Stimulated activated CD4-positive, alpha-beta T cell treated with anti-CD3 and anti-CD28 coated beads, Interleukin-4, amount 100 ng/mL, for 24 hours (primary cell): ENCODE results near the gene IL21R.
"Not testable (repeated sequence)": the region's sequence is repeated elsewhere in the genome, so short reads cannot be mapped to it uniquely, and the experiment has no call there.

ENCODE experiments used
- DNase-seq: peaks from one replicate; pipeline ENCODE4 v3.0.0-alpha.2; 2020

Gene IL21R

DNA sequence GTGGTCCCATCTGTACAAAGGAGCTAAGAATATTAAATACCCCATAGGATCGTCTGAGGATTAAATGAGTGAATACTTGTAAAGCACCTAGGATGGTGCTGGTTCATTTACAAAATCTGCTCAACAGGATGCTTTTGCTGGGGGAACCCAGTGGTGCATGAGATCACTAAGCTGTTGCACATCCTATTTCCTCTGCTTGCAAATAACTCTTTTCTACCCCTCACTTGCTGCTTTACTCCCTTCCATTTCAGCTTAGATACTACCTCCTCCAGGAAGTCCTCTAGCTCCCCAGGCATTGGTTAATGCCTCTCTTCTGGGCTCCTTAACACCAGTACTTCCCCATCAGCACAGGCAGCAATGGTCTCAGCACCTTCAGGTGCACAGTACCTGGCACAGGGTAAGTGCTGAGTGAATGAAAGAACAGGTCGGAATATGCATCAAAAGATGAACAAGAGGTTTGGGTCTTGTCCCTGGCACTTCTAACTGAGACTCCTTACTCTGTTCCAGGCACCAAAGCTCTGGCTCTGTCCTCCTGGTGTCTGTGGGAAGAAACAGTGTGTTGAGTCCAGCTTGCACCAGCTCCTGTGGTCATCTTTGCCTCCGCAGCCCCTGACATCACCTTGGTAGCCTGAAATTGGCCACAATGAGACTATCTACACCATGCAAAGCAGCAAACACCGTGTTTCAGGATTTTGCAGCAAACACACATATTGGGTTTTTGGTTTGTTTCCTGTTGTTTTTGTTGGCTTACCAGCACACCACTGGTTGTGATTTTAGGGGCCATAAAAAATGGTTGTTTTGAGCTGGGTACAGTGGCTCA is 24.1 kb upstream of the IL21R start:
- DNase-seq, result peak; percentile 1

DNA sequence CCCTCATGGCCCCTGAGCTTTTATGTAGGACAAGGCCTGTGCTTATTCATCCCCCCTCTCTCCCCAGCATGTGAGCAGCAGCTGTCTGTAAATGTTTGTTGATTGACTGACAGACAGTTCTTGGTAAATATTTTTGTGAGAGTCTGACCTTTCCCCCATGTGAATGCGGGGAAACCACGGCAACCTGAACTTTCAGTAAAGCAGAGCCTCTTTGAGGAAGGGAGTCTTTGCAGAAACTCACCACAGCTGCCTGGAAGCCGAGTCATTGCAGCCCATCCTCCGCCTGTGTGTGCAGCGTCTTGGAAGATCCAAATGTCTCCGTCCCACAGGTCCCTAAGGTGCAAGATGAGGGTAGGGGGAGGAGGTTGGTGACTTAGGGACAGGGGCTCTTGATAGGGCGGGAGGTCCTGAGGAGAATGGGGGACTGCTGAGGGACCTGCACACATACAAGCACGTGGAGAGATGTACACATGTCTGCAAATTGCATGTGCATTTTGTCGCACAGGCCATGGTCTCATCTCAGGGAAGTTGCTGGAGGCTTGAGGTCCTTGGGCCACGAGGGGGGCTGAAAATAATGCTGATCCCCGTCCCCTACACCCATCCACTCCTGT is 23.0 kb upstream of the IL21R start:
- peak; percentile 3 for DNase-seq

DNA sequence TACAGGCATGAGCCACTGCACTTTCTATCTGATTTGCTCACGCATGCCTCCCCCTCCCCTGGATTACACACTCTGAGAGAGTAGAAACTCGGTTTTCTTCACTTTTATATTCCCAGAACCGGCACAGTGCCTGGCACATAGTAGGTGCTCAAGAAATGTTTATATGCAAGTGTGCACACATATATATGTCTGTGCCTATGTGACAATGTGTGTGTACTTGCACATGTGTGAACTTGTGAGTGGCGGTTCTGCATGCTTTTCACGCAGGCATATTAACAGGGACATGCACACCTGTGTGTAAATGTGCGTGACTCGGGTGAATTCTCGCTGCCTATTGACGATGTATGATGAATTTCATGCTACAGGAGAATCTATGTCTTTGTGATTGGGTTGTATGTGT is 22.1 kb upstream of the IL21R start:
- DNase-seq, result peak; percentile 1

DNA sequence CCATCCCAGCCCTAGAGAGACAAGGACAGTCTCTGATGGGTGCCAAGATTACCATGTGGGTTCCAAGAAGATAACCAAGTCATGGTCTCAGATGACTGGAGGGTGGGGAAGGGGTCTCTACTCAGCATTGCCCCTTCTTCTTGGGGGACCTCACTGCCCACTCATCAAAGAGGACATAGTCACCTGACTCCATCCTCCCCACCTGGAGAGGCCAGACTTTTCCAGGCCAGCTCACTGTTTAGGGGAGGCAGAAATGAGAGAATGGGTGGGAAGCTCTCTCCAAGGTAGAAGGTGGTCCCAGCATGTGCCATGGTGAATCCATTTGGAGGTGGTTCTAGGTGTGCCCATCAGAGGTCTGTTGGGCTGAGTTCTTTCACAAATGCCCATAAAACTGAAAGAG is 20.7 kb upstream of the IL21R start:
- DNase-seq, result peak; percentile 2

DNA sequence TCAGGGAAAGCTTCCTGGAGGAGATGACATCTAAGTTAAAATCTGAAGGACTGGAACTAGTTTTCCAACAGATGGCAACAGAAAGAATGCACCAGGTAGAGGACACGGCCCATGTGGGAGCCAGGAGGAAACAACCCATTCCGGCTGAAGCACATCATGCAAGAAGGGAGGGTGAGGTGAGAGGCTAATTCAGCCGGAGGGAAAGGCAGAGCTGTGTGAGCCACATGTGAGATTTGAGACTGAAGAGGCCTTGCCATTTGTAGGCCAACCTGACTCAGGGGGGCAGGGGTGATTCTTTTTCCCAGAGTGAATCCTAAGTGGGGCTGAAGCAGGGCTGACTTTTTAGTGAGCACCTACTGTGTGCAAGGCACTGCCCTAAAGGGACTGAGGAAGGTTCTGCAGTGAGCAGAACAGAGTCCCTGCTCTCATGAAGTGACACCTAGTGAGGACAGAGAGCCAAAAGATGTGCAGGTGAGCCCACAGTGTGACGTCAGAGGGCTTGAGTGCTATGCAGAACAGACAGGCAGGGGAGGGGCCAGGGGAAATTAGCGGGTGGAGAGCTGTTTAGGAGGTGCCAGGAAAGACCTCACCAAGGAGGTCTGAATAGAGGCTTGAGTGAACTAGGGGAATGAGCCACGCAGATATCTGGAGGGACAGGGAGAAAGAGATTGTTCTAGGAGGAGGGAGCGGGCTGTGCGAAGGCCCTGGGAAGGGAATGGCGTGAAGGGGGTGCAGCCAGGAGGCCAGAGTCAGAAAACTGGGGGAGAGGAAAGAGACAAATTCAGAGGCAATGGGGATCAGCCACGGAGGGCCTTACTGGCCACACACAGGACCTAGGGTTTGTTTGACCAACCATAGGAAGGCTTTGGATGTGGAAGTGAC is 19.8 kb upstream of the IL21R start:
- peak; percentile 2 for DNase-seq

DNA sequence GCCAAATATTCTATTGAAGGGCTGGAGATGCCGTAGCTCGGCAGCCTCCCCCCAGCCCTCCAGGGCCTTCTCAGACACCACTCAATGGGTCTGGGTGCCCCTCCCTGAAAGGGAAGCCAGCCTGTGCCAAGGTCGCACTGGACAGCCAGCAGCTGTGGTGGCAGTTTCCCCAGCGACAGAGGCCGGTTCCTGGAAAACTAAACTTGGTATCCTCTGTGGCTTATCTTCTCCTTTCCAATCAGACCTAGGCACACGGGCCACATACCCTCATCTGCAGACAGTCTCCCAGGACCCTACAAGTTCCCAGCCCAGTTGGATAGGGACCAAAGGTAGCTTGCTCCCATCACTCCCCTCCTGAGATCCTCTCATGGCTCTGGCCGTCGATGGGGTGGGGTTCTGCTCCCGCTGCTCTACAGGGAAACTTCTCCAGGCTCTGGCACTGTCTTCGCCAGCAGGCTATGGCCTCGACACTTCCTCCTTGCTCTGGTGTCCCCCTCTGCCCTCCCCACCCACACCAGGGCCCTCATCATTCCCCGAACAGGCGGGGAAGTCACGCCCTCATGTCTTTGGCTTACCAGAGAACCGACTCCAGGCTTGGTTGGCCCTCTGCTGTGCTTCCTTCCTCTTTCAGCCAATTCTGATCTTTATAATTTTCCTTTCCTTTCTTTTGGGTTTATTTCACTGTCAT is 18.3 kb upstream of the IL21R start:
- no peak for DNase-seq

DNA sequence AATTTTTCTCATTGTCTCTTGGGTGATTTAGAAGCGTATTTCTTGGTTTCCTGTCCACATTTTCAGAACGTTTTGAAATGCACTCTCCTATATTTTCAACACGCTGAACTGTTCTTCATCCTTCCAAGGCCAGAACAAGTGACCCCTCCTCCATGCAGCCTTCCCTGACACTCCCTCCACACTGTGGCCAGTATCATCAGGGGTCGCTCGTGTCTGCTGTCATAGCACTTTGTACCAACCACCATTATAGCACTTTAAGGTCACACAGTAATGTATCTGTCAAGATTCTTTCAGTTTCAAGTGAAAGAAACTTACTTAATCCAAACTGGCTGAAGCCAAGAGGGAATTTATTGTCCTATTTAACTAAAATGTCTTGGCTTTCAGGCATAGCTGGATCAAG is 17.5 kb upstream of the IL21R start:
- DNase-seq, result no peak

DNA sequence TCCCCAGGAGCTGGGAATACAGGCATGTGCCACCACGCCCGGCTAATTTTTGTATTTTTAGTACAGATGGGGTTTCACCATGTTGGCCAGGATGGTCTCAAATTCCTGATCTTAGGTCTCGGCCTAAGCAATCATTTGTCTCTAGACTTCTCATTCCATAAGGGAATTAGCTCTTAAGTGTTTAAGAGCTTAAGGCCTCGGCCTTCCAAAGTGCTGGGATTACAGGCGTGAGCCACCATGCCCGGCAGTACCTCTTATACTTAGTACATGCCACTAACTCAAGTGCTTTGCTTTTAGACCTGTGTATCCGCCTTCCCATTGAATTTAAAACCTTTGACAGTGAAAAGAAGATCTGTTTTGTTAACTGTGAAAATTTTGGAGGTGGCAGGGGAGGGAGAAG is 16.6 kb upstream of the IL21R start:
- DNase-seq, result no peak

DNA sequence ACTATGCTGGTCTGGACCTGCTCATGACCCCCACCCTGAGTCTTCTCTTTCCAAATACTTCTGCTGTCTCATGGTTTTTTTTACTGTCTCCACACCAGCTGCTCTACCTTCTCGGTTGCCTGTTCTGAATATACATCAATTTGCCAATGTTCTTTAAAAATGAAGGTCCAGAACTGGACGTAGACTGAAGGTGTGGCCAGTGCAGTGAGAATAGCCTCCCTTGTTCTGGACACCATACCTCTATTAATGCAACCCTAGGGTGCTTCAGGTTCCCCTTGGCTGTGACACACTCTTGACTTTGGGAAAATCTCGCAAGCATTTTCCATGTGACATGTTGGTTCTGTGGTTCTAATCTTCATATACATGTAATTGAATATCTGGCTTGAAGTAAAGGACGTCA is 15.3 kb upstream of the IL21R start:
- DNase-seq, result no peak

DNA sequence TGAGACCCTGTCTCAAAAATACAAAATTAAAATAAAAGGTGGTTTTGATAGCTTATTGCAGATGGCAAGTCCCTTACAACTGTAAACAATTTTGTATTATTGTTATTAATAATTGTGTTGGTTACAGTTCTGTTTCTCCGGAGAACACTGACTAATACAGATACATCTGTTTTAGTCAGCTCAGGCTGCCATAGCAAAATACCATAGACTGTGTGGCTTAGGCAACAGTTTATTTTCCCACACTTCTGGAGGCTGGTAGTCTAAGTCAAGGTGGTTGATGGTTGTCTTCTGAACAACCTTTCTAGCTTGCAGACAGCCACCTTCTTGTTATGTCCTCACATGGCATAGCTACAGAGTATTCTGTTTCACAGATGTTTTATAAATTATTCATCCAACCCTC is 14.2 kb upstream of the IL21R start:
- DNase-seq, result no peak

DNA sequence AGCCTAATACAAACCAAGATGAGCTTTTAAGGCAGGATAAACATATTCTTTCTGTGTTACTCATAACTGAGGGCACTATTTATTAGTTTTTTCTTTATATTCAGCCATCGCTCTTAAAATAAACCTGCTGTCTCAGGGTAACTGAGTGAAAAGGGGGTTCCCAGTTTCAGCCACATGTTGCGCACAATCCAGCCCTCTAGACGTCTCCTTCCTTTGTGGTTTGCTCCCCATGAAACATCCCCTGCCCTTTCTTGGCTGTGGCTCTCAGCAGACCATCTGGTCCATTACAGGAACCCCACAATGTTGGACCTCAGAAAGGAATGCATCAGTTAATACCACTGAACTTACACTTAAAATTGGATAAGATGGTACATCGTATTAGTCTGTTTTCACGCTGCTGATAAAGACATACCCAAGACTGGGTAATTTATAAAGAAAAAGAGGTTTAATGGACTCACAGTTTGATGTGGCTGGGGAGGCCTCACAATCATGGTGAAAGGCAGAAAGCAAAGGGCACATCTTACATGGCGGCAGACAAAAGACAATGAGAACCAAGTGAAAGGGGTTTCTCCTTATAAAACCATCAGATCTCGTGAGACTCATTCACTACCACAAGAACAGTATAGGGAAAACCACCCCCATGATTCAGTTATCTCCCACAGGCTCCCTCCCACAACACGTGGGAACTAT is 12.6 kb upstream of the IL21R start:
- DNase-seq, result no peak

DNA sequence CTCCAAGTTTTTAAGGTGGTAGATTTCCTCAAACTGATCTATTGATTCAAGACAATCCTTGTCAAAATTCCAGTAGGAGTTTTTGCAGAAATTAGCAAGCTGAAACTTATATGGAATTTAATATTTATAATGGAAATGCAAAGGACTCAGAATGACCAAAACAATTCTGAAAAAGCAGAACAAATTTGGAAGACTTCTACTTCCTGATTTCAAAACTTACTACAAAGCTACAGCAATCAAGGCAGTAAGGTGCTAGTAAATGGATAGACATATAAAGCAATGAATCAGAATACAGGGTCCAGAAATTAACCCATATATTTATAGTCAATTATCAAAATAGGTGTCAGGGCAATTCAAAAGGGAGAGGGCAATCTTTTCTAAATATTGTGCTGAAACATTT is 11.8 kb upstream of the IL21R start:
- no peak for DNase-seq

DNA sequence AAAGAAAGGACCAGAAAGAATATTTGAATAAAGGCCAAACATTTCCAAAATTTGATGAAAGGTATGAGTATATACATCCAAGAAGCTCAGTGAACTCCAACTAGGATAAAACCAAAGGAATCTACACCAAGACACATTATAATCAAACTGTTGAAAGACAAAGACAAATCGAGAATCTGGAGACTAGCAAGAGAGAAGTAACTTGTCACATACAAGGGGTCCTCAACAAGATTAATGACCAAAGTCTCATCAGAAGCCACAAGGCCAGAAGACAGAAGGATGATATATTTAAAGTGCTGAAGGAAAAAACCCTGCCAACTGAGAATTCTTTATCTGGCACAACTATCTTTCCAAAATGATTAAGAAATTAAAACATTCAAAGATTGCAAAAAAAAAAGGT is 9.3 kb upstream of the IL21R start:
- no peak for DNase-seq

DNA sequence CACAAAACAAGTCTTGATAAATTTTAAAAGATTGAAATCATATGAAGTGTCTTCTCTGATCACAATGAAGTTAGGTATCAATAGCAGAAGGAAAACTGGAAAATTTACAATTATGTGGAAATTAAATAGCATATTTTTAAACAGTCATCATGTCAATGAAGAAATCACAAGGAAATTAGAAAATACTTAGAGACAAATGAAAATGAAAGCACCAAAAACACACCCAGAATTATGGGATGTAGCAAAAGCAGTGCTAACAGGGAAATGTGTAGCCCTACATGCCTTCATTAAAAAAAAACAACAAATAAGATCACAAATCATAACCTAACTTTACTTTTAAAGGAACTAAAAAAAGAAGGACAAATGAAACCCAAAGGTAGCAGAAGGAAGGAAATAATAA is 7.5 kb upstream of the IL21R start:
- no peak for DNase-seq

DNA sequence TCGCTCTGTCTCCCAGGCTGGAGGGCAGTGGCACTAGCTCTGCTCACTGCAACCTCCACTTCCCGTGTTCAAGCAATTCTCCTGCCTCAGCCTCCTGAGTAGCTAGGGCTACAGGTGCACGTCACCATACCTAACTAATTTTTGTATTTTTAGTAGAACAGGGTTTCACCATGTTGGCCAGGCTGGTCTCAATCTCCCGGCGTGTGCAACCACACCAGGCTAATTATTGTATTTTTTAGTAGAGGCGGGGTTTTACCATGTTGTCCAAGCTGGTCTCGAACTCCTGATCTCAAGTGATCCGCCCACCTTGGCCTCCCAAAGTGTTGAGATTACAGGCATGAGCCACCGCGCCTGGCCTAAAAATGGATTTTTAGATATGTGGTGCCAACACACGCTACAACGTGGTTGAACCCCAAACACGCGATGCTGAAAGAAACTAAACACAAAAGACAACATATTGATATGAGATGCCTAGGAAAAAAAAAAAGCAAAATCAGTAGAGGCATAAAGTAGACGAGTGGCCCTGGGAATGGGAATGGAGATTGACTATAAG is 3.6 kb upstream of the IL21R start:
- not testable (repeated sequence) for DNase-seq

DNA sequence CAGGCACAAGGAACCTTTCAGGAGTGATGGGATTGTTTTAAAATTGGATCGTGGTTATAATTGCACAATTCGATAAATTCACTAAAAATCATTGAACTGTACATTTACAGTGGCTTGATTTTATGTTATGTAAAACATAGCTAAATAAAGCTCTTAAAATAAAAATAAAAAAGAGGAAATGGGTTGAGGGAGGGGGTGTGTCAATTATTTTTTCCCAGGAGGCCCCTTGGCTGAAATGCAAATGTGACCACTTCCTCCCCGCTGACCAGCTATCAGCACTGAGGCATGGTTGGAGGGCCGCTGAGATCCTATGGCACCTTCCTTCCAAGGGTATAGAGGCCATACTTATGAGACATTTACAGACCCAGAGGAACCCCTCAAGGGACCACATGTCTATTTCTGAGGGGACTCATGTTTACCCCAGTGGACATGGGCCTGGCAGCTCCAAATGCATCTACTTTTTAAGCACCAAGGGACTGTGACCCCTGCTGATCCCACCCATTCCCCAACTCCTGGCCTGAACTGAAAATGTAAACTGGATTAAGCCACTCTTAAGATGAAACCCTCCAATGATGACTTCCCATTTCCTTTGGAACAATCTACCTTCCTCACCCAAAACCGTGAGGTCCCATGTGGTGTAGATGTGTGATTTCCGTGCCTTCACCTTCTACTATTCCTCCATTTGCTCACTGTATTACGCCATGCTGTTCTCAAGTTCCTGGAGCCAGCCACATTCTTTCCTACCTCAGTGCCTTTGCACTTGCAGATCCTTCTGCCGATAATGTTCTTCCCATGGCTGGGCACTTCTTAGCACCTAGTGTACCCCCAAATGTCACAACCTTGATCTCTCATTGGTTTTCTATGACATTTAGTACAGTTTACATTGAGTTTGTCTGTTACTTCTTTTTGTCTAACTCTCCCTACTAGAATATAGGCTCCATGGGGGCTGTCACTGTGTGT is 2.8 kb upstream of the IL21R start:
- DNase-seq, result no peak

DNA sequence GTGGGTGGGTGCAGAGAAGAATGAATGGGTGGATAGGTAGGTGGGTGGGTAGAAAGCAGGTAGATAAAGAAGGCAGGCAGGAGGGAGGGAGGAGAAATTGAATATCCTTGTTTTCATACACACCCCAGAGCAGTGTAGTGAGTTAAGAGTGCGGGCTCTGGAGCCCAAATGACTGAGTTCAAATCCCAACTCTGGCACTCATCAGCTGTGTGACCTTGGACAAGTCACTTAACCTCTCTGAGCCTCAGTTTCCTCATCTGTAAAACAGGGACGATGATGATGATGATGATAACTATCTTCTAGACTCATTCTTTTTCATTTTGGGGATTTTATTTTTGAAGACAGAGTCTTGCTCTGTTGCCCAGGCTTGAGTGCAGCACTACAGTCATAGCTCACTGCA is 2.0 kb upstream of the IL21R start:
- DNase-seq, result no peak

DNA sequence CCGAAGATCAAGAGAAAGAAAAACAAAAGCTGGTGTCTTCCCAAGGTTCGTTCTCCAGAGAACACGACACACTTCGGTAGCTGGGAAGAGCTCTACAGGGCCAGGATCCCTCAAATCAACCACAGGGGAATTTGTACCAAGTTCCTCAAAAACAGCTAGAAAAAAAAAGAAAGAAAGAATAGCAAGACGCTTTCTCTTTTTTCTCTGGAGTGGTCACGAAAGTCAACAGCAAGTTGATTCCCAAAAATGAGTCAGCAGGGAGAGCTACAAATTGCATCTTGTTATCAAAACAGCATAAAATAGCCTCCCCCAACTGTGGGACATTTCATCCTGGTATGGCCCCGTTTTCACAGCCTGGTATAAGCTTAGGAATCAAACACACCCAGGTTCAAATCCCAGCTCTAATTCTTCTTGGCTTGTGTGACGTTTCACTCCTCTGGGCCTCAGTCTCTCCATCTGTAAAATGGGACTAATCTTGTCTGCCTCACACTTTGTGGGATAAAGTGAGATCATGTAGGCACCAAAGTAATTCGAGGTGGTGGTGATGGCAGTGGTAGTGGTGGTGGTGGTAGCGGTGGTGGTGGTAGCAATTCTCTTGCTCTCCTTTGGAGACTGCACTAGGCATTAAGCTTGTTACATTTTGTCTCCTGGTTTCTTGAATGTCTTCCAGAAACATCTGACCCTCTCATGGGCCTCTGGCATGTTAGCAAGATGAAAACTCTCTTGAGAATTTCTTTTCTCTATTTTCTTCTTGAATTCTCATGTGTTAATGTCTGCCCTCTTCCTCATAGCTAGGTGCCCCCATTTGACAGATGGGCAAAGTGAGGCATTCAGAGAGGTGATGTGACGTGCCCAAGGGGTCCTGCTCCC is 988 bp upstream of the IL21R start:
- no peak for DNase-seq

DNA sequence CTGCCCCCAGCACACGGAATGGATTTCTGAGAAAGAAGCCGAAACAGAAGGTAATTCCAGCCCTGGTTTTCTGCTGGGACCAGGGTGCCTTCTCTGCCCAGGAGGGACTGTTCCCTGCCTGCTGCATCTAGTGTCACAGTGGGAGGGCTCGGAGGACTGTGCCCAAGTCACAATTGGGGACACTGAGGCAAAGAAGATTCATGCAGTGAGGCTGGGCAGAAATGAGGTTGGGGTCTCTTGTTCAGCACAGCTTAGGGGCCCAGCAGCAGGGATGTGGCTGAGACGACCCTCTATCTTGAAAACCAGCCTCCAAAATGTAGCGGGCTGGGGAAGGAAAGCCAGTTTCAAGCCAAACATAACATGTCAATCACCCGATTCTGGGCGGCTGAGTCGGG is 592 bp downstream of the IL21R start:
- DNase-seq, result no peak
